Ishikawa (cell line): Measurements from ENCODE around the gene SMIM22.

Experiments used
- CEBPB ChIP-seq: IDR thresholded peaks from 2 replicates; pipeline ENCODE4 v1.6.1; 2012
- CREB1 ChIP-seq: IDR thresholded peaks from 2 replicates; pipeline ENCODE4 v1.6.1; 2012; ENCODE audit warnings: low read depth
- EGR1 ChIP-seq: IDR thresholded peaks from 2 replicates; pipeline ENCODE4 v1.6.1; 2012
- EP300 ChIP-seq: IDR thresholded peaks from 2 replicates; pipeline ENCODE4 v1.6.1; 2012; ENCODE audit warnings: borderline replicate concordance
- FOXM1 ChIP-seq: IDR thresholded peaks from 2 replicates; pipeline ENCODE4 v1.6.1; 2012; ENCODE audit warnings: low read depth, borderline replicate concordance
- MAX ChIP-seq: IDR thresholded peaks from 2 replicates; pipeline ENCODE4 v1.6.1; 2012
- NFIC ChIP-seq: IDR thresholded peaks from 2 replicates; pipeline ENCODE4 v1.6.1; 2012
- RAD21 ChIP-seq: IDR thresholded peaks from 2 replicates; pipeline ENCODE4 v1.6.1; 2012; ENCODE audit warnings: low read depth
- REST ChIP-seq: IDR thresholded peaks from 2 replicates; pipeline ENCODE4 v1.6.1; 2012; ENCODE audit warnings: low read depth, mild to moderate bottlenecking
- TAF1 ChIP-seq: IDR thresholded peaks from 2 replicates; pipeline ENCODE4 v1.6.1; 2012; ENCODE audit warnings: low read depth, mild to moderate bottlenecking
- TCF12 ChIP-seq: IDR thresholded peaks from 2 replicates; pipeline ENCODE4 v1.6.1; 2012; ENCODE audit warnings: low read depth
- TEAD4 ChIP-seq: IDR thresholded peaks from 2 replicates; pipeline ENCODE4 v1.6.1; 2012
- USF1 ChIP-seq: IDR thresholded peaks from 2 replicates; pipeline ENCODE4 v1.6.1; 2012
- YY1 ChIP-seq: IDR thresholded peaks from 2 replicates; pipeline ENCODE4 v1.6.1; 2012; ENCODE audit warnings: low read depth
- ZBTB7A ChIP-seq: IDR thresholded peaks from 2 replicates; pipeline ENCODE4 v1.6.1; 2012; ENCODE audit warnings: low read depth

The SMIM22 gene

GRCh38 chr16:4776141-4776705 is 18.9 kb upstream of the SMIM22 start:
- TF ChIP-seq CEBPB (no peak), MAX (no peak), RAD21 (no peak), TCF12 (no peak), TAF1 (no peak), FOXM1 (no peak), YY1 (no peak), USF1 (no peak), CREB1 (no peak), EGR1 (no peak), ZBTB7A (no peak), REST (no peak), NFIC (no peak), EP300 (no peak), TEAD4 (no peak)

GRCh38 chr16:4777339-4778049 is 17.7 kb upstream of the SMIM22 start:
- TF ChIP-seq EP300 (no peak), RAD21 (no peak), MAX (no peak), FOXM1 (no peak), TEAD4 (no peak), CREB1 (no peak), NFIC (no peak), REST (no peak), ZBTB7A (no peak), YY1 (no peak), USF1 (no peak), TCF12 (no peak), EGR1 (no peak), CEBPB (no peak), TAF1 (no peak)

- TF ChIP-seq TAF1 (no peak), USF1 (no peak), REST (no peak), RAD21 (no peak), CREB1 (no peak), ZBTB7A (no peak), NFIC (no peak), CEBPB (no peak), YY1 (no peak), TCF12 (no peak), EP300 (no peak), TEAD4 (no peak), EGR1 (no peak), MAX (no peak), FOXM1 (no peak)
Measured at GRCh38 chr16:4778050-4778392, 17.1 kb upstream of the SMIM22 start.
